K562 treated with DMSO at 1 percent for 12 hours (cell line): ENCODE measurements around the gene ACTR8. TPM values are rescaled to one million over a fixed set of nuclear protein-coding genes. Genes with fewer than 3 reads are reported as not detected.

ENCODE experiments used
- total RNA-seq: library from RNA; unstranded; fragments of 300-600 nt; gene quantifications from 2 replicates; pipeline ENCODE4 v1.2.3, GENCODE V29; 2022; ENCODE audit not compliant: insufficient read depth

The ACTR8 gene
- total RNA-seq = 3.9 and 10.3 TPM in 2 replicates

GRCh38 chr3:53881691-53882593 lies at the start of gene ACTR8:
Gene ACTR8, minus strand, starts transcription at chr3:53882152. Its CDS starts 51 bp downstream, at chr3:53882101.

GRCh38 chr3:53891497-53892285 lies 9.7 kb upstream of the ACTR8 start, which contains the start of gene SELENOK:
Gene SELENOK, minus strand, starts transcription at chr3:53891859.

GRCh38 chr3:53846134-53846850 lies 35.7 kb downstream of the ACTR8 start, which contains the start of the genes CHDH and IL17RB:
Gene CHDH, minus strand, starts transcription at chr3:53846419. Its CDS starts 22,411 bp downstream, at chr3:53824008.
Gene IL17RB, plus strand, starts transcription at chr3:53846568. Its CDS starts 21 bp downstream, at chr3:53846589.

Other genes starting within 250 kb of the ACTR8 start
- 0.58 and 1.8 TPM in 2 replicates for gene CHDH, start 35.7 kb downstream of the ACTR8 start, total RNA-seq
- 1.0 TPM in 1 of 2 replicates, not detected in the other for gene IL17RB, start 35.6 kb downstream of the ACTR8 start, total RNA-seq
- gene SELENOK, start 9.7 kb upstream of the ACTR8 start, total RNA-seq = 44.3 and 47.9 TPM in 2 replicates
- gene CACNA2D3, start 240.4 kb upstream of the ACTR8 start, total RNA-seq = not detected in 2 replicates